Muscle of leg (tissue), 11 donors: Measurements from ENCODE around the gene ETS1. TPM values are rescaled to one million over a fixed set of nuclear protein-coding genes. Genes with fewer than 3 reads are reported as not detected.

Experiments used
- DNase-seq: peaks from one replicate; pipeline ENCODE4 v3.0.0; 2013
- H3K27ac ChIP-seq: one replicate; pipeline ENCODE4 v1.5.1; 2013; ENCODE audit warnings: mild to moderate bottlenecking, low read length, control low read depth
- H3K27me3 ChIP-seq: one replicate; pipeline ENCODE4 v1.6.1; 2013; ENCODE audit warnings: low read length; ENCODE audit not compliant: control insufficient read depth, insufficient read depth
- H3K36me3 ChIP-seq: one replicate; pipeline ENCODE4 v1.6.1; 2013; ENCODE audit warnings: low read length; ENCODE audit not compliant: control insufficient read depth, insufficient read depth
- H3K4me1 ChIP-seq: one replicate; pipeline ENCODE4 v1.6.1; 2013; ENCODE audit warnings: low read length; ENCODE audit not compliant: control insufficient read depth, insufficient read depth
- H3K4me3 ChIP-seq: one replicate; pipeline ENCODE4 v1.5.1; 2013; ENCODE audit warnings: low read length, control low read depth
- H3K9me3 ChIP-seq: replicated peaks from 2 replicates; pipeline ENCODE4 v1.6.1; 2013; ENCODE audit warnings: low read depth, low read length; ENCODE audit not compliant: control insufficient read depth
- WGBS: methylation state at CpG from one replicate; pipeline ENCODE4 v1.1.5; 2013; ENCODE audit warnings: missing lambda C conversion rate; ENCODE audit not compliant: insufficient coverage; 5-methylcytosine and 5-hydroxymethylcytosine counted together
- polyA plus RNA-seq, 8 donors: library from polyadenylated mRNA; unstranded; fragments of 120-200 nt; gene quantifications; one replicate each; pipeline versions ENCODE4 v1.2.1 to v1.2.3, GENCODE V29; 2013; ENCODE audit warnings: inconsistent platforms in 1 of 8, low replicate concordance in 1 of 8; ENCODE audit not compliant: insufficient read length in 8 of 8, insufficient read depth in 1 of 8
- total RNA-seq: library from RNA; stranded (reverse); fragments of 120-200 nt; gene quantifications from one replicate; pipeline ENCODE4 v1.2.4, GENCODE V29; 2013

The ETS1 gene
- total and polyA plus RNA-seq, 9 donors: 35.3 to 79.1 (median 59.4) TPM

DNA sequence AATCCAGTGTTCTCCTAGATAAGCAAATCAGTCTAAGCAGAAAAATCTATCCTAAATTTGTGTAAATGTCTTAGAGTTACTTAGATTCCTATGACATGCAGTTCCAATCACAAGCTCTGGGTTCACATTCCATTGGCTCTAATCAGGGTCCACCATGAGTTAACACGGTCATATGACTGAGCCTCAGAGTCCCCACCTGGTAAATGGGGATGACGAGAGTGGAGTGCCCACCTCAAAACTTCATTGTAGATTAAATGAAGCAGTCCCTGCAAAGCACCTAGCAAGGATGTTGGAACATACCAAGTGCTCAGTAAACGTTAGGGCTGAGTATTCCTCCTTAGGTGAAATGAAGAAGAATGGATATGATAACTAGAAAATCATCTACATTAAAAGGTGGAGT, 3.1 kb downstream of the ETS1 start:
- peaks cover 6% of the 10 kb centered on the region for H3K4me1 ChIP-seq
- 73% methylated on average over 2 of the region's 3 CpGs for WGBS
- H3K4me3 ChIP-seq: no peak overlapping the region
- no peaks in the 10 kb centered on the region for H3K36me3 ChIP-seq
- H3K9me3 ChIP-seq: no peaks in the 10 kb centered on the region
- peaks cover 27% of the 10 kb centered on the region for H3K27me3 ChIP-seq
- H3K27ac ChIP-seq: no peak overlapping the region
- DNase-seq: no peak

DNA sequence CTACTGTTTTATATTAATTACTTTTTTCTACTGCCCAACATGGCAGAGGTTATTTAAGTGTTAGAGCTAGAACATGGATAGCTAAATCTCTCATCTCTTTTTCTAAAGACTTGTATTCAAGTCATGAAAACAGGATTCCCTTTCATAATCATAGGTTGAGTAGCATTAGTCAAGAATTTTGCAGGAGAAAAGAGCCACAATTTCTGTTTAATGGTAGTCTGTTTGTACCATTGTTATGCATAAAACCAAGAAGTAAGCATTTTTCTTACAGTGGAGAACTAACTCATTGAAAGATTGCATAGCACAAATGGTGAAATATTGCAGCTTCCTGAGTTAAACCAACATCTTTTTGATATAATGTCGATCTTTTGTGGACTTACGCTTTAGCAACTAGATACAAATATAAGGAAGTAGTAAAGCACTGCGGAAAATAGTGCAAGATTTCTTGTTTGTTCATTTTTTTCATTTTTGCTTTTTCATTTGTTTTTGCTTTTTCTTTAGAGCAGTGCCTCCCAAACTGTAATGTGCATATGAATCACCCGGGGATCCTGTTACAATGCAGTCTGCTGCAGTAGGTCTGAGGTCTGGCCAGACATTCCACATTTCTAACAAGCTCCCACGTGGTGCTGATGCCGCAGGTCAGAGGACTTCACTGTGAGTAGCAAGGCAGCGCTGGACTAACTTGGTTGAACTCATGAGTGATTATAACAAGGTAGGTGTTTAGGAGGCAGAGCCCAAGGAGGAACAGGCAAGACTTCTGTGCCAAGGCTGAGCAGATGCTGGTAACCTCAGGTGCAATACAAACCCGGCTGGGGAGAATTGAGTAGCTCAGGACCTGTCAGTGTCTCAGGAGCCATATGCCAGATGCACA, 4.6 kb downstream of the ETS1 start:
- H3K36me3 ChIP-seq: no peaks in the 10 kb centered on the region
- H3K4me1 ChIP-seq: peaks cover 10% of the 10 kb centered on the region
- H3K27ac ChIP-seq: peak overlapping the region; percentile 29
- 5% methylated on average over 4 of the region's 8 CpGs for WGBS
- peak; percentile 64 for DNase-seq
- peaks cover 26% of the 10 kb centered on the region for H3K27me3 ChIP-seq
- no peaks in the 10 kb centered on the region for H3K9me3 ChIP-seq
- H3K4me3 ChIP-seq: no peak overlapping the region

DNA sequence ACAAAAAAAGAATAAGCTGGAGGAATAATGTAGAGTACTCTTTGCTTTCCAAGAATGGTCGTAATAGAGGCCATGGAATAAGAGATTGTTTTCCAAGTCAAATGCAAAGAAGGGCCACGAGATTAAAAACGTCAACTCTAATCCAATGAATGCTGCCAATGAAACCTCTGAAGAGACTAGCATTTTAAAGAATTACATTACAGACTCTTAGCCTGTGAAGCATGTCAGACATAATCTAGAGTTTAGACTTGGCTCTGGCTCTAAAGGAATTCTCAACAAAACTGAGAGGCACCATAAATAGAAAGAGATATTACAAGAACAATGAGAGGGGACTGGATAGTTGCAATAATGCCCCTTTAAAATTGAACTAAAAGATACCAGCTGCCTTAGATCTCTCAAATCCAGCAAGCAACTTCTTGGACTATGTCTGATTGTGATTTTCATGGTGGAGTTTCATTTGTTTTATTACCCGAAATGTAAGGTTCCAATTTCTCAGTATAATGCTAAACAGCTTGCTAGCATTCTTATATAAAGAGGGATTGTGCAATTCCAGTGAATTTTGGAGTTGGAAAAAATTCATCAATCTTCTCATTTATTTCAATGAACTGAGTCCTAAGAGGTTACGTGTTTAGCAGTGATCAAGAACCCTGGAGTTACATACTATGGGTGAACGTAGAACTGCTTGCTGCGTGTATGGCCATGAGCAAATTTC, 5.6 kb downstream of the ETS1 start:
- Histone ChIP-seq H3K4me3 (no peak overlapping the region), H3K9me3 (no peaks in the 10 kb centered on the region), H3K27me3 (peaks cover 23% of the 10 kb centered on the region), H3K36me3 (no peaks in the 10 kb centered on the region), H3K4me1 (peaks cover 10% of the 10 kb centered on the region), H3K27ac (peak overlapping the region; percentile 68)
- WGBS: no CpG with 5 or more reads among the region's 7 CpGs
- DNase-seq: peak; percentile 59

DNA sequence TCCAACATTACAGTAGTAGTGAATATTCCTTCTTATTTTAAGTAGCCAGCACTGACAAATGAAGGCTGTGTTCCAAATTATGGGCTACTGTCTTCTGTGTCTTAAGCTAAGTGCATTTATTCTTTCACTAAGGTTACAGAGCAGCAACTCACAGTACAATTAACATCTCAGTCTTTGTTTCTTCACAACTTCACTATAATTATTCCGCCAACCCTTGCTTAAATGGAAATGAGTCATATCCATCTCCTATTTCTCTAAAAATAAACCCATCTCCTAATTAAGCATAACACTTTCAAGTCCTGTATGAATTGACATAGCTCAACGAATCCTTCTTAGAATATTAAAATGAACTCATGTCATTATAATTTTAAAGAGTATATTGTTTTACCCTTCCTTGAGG, 6.7 kb downstream of the ETS1 start:
- Histone ChIP-seq H3K27ac (no peak overlapping the region), H3K4me3 (no peak overlapping the region), H3K9me3 (no peaks in the 10 kb centered on the region), H3K4me1 (peaks cover 20% of the 10 kb centered on the region), H3K36me3 (no peaks in the 10 kb centered on the region), H3K27me3 (peaks cover 18% of the 10 kb centered on the region)
- no CpG with 5 or more reads among the region's 2 CpGs for WGBS
- DNase-seq: no peak

DNA sequence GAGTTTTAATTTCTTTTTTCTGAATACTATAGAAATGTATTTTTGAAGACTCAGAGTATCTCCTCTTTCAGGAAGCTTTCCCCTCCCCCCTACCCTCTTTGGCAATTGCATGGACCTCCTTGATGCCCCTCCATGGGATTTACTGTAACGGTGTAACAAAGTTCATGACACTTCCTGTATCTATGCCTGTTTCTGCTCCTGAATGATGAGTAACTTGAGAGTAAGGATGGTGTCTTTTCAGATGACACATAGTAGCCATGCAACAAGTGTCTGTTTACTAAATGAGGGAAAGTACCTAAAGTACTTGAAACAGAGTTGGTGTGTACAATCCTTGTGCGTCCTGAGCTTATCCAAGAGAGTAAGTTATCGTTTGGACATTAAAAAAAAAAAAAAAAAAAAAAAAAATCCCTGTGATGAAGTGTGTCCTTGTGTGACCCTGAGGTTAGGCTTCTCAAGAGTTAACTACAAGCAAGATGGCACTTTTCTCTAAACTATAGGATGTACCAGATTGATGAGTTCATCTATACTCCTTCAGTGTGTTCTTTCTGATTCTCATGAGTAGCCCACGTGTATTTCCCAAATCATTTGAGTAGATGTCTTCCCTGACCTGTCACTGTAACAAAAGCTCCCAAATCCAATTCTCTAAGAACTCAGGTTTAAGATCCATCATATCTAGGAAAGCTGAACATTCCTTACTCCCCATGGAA, 7.4 kb downstream of the ETS1 start:
- WGBS: 100% methylated on average over 1 of the region's 4 CpGs
- H3K4me3 ChIP-seq: no peak overlapping the region
- H3K27me3 ChIP-seq: peaks cover 16% of the 10 kb centered on the region
- H3K27ac ChIP-seq: no peak overlapping the region
- peaks cover 23% of the 10 kb centered on the region for H3K4me1 ChIP-seq
- no peak for DNase-seq
- H3K9me3 ChIP-seq: no peaks in the 10 kb centered on the region
- no peaks in the 10 kb centered on the region for H3K36me3 ChIP-seq

DNA sequence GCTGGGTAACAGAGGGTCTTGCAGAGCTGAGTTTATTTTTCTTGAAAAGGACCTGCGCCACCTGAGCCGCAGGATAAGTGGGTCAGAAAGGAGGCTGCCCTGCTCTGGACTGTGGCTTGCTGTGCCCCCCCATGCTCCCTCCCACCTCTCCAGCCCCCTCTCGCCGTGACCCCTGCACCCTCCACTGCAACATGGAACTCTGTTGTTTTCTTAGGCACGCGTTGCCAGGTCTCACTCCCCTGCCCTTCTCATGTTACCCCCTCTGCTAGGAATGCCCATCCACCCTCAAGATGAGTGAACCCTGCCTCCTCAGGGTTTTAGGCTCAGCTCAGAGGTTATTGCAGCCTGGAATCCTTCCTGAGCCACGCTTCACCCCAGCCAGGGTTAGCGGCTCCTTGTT, 10.8 kb downstream of the ETS1 start:
- H3K27ac ChIP-seq: peak overlapping the region; percentile 83
- peaks cover 19% of the 10 kb centered on the region for H3K4me1 ChIP-seq
- WGBS: 28% methylated on average over 4 of the region's 8 CpGs
- H3K4me3 ChIP-seq: no peak overlapping the region
- H3K27me3 ChIP-seq: peaks cover 10% of the 10 kb centered on the region
- no peak for DNase-seq
- H3K9me3 ChIP-seq: peaks cover 3% of the 10 kb centered on the region
- no peaks in the 10 kb centered on the region for H3K36me3 ChIP-seq

DNA sequence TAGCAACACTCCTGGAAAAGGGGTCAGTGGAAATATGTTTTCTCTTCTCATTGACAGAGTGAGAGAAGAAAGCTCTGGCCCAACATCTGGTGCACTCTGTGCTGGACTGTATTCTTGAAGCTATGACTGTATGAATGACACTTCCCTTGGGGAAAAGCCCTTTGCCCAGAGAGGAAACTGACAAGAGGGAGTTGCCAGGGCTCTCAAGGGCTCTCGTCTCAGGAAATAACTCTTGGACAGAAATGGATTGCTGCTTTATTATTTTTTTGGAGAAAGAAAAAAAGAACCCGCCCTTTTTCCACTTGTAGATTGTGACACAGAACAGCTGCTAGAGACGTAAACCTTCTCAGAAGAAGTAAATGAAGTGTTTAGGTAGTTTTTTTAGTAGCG, 11.4 kb downstream of the ETS1 start:
- Histone ChIP-seq H3K4me1 (peaks cover 19% of the 10 kb centered on the region), H3K9me3 (peaks cover 3% of the 10 kb centered on the region), H3K36me3 (no peaks in the 10 kb centered on the region), H3K4me3 (no peak overlapping the region), H3K27me3 (peaks cover 10% of the 10 kb centered on the region), H3K27ac (peak overlapping the region; percentile 83)
- peak; percentile 83 for DNase-seq
- no CpG with 5 or more reads among the region's 4 CpGs for WGBS

DNA sequence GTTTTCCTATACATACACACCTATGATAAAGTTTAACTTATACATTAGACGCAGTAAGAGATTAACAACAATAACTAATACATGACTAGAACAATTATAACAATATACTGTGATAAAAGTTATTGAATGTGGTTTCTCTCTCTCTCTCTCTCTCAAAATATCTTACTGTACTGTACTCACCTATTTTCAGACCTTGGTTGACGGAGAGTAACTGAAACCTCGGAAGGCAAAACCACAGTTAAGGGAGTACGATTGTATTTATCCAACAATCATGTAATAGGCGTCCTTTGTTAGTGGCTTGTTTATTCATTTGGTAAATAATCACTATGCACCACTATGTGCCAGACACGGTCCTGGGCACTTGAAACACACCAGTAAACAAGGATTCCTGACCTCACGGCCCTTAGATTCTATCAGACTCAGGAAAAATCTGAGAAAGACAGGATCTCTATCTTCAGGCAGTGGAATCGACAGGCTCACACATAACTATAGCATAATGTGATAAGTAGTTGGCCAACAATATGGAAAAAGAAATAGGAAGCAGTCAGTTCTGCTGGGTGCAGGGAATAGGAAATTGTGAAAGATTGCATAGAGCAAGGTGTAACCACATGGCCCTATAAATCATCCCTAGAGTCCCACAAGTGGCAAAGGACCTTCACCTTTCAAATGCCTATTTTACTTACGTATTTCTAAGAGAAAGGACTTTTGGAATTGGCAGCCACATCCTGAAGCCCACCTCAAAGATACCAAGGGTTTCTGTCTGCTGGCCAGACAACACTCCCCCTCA, 12.0 kb downstream of the ETS1 start:
- Histone ChIP-seq H3K4me1 (peaks cover 19% of the 10 kb centered on the region), H3K9me3 (peaks cover 3% of the 10 kb centered on the region), H3K4me3 (no peak overlapping the region), H3K27ac (peak overlapping the region; percentile 83), H3K36me3 (no peaks in the 10 kb centered on the region), H3K27me3 (peaks cover 10% of the 10 kb centered on the region)
- 80% methylated on average over 1 of the region's 9 CpGs for WGBS
- peak; percentile 64 for DNase-seq

DNA sequence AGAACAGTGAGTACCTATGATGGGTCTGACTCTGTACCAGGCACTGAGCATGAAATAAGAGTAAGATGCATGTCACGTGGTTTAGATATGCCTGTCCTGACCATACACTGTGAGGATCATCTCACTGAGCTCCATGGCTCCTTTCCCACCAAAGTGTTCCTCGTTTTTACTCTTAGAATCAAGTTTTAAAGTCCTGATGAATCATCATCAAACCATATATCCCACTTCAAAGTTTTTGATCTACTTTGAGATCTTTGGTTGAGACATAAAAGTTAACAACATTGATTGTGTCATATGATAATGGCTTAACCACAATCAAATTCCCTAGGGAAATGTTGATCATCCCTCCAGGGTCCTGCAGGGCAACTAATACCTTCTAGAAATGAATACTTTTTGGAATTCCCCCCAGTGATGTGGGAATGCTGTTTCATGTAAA, 12.8 kb downstream of the ETS1 start:
- no CpG with 5 or more reads among the region's 2 CpGs for WGBS
- Histone ChIP-seq H3K36me3 (no peaks in the 10 kb centered on the region), H3K4me1 (peaks cover 19% of the 10 kb centered on the region), H3K27me3 (peaks cover 10% of the 10 kb centered on the region), H3K9me3 (peaks cover 3% of the 10 kb centered on the region), H3K27ac (no peak overlapping the region), H3K4me3 (no peak overlapping the region)
- DNase-seq: no peak
